ENCODE measurements around the gene LRRFIP1. TPM values are rescaled to one million over a fixed set of nuclear protein-coding genes. Genes with fewer than 3 reads are reported as not detected.
A peak's percentile ranks its signal among the peaks of the same experiment; 100 is the strongest.

LRRFIP1 gene
- total RNA-seq, 1 experiment from 2014 or later = 61.5 TPM

GRCh38 chr2:237727363-237727762 is 100.0 kb downstream of the LRRFIP1 start:
- Histone ChIP-seq H3K27me3 (no peaks in the 10 kb centered on the region), H3K4me1 (peaks cover 62% of the 10 kb centered on the region), H3K9me3 (replicated peaks) (no peaks in the 10 kb centered on the region), H3K4me3 (no peak overlapping the region), H3K36me3 (peaks cover 4% of the 10 kb centered on the region; the same call in 1 of the 2 replicates), H3K27ac (no peak overlapping the region)
- DNase-seq = no peak

GRCh38 chr2:237729681-237730475 is 102.5 kb downstream of the LRRFIP1 start:
- peaks cover 37% of the 10 kb centered on the region for H3K4me1 ChIP-seq
- no peaks in the 10 kb centered on the region for H3K9me3 ChIP-seq (replicated peaks)
- H3K27ac ChIP-seq = no peak overlapping the region

GRCh38 chr2:237731663-237732062 is 104.3 kb downstream of the LRRFIP1 start:
- H3K36me3 ChIP-seq = peaks cover 7% of the 10 kb centered on the region
- H3K27ac ChIP-seq = no peak overlapping the region
- DNase-seq = peak; percentile 57 to 71
- H3K4me1 ChIP-seq = peaks cover 20% of the 10 kb centered on the region
- no peak overlapping the region for H3K4me3 ChIP-seq
- H3K27me3 ChIP-seq = no peaks in the 10 kb centered on the region
- no peaks in the 10 kb centered on the region for H3K9me3 ChIP-seq (replicated peaks)

More at GRCh38 chr2:237729681-237730475, 102.5 kb downstream of the LRRFIP1 start:
- Histone ChIP-seq H3K27me3 (no peaks in the 10 kb centered on the region), H3K36me3 (peaks cover 2% of the 10 kb centered on the region; the same call in 1 of the 2 replicates), H3K4me3 (no peak overlapping the region)
- no peak for DNase-seq

GRCh38 chr2:237732070-237732469 is 104.7 kb downstream of the LRRFIP1 start:
- H3K4me3 ChIP-seq = no peak overlapping the region
- H3K36me3 ChIP-seq = peaks cover 7% of the 10 kb centered on the region
- H3K27me3 ChIP-seq = no peaks in the 10 kb centered on the region
- no peak overlapping the region for H3K27ac ChIP-seq
- peaks cover 16% of the 10 kb centered on the region for H3K4me1 ChIP-seq
- no peak for DNase-seq
- H3K9me3 ChIP-seq (replicated peaks) = no peaks in the 10 kb centered on the region

GRCh38 chr2:237732790-237733381 is 105.5 kb downstream of the LRRFIP1 start:
- DNase-seq = no peak
- H3K4me1 ChIP-seq = peaks cover 8% of the 10 kb centered on the region
- H3K27me3 ChIP-seq = no peaks in the 10 kb centered on the region
- H3K27ac ChIP-seq = no peak overlapping the region
- no peak overlapping the region for H3K4me3 ChIP-seq
- no peaks in the 10 kb centered on the region for H3K9me3 ChIP-seq (replicated peaks)
- H3K36me3 ChIP-seq = peaks cover 11% of the 10 kb centered on the region

- no peak for DNase-seq
- Histone ChIP-seq H3K36me3 (peaks cover 11% of the 10 kb centered on the region), H3K27ac (no peak overlapping the region), H3K4me3 (no peak overlapping the region), H3K9me3 (replicated peaks) (no peaks in the 10 kb centered on the region), H3K27me3 (no peaks in the 10 kb centered on the region), H3K4me1 (peaks cover 5% of the 10 kb centered on the region; the same call in 1 of the 2 replicates)
Measured at GRCh38 chr2:237733677-237734300, 106.4 kb downstream of the LRRFIP1 start.

- no peak overlapping the region for H3K4me3 ChIP-seq
- DNase-seq = no peak
- no peaks in the 10 kb centered on the region for H3K27me3 ChIP-seq
- peaks cover 11% of the 10 kb centered on the region for H3K36me3 ChIP-seq
- no peak overlapping the region for H3K27ac ChIP-seq
- peaks cover 5% of the 10 kb centered on the region; the same call in 1 of the 2 replicates for H3K4me1 ChIP-seq
- no peaks in the 10 kb centered on the region for H3K9me3 ChIP-seq (replicated peaks)
Measured at GRCh38 chr2:237734905-237735623, 107.7 kb downstream of the LRRFIP1 start.

GRCh38 chr2:237735798-237736197 is 108.4 kb downstream of the LRRFIP1 start:
- no peaks in the 10 kb centered on the region for H3K27me3 ChIP-seq
- no peak overlapping the region for H3K27ac ChIP-seq
- peaks cover 5% of the 10 kb centered on the region; the same call in 1 of the 2 replicates for H3K4me1 ChIP-seq
- peaks cover 11% of the 10 kb centered on the region for H3K36me3 ChIP-seq
- DNase-seq = no peak
- no peaks in the 10 kb centered on the region for H3K9me3 ChIP-seq (replicated peaks)
- no peak overlapping the region for H3K4me3 ChIP-seq

GRCh38 chr2:237736783-237737182 is 109.4 kb downstream of the LRRFIP1 start:
- Histone ChIP-seq H3K27me3 (no peaks in the 10 kb centered on the region), H3K36me3 (peaks cover 11% of the 10 kb centered on the region), H3K27ac (no peak overlapping the region), H3K4me1 (no peaks in the 10 kb centered on the region), H3K9me3 (replicated peaks) (no peaks in the 10 kb centered on the region), H3K4me3 (no peak overlapping the region)
- no peak for DNase-seq

- no peak overlapping the region for H3K27ac ChIP-seq
- no peak for DNase-seq
- H3K4me1 ChIP-seq = no peaks in the 10 kb centered on the region
- no peaks in the 10 kb centered on the region for H3K9me3 ChIP-seq (replicated peaks)
- no peaks in the 10 kb centered on the region for H3K27me3 ChIP-seq
- H3K4me3 ChIP-seq = no peak overlapping the region
- peaks cover 11% of the 10 kb centered on the region for H3K36me3 ChIP-seq
Measured at GRCh38 chr2:237737196-237737865, 109.9 kb downstream of the LRRFIP1 start.

GRCh38 chr2:237738255-237738654 is 110.9 kb downstream of the LRRFIP1 start:
- DNase-seq = no peak
- H3K36me3 ChIP-seq = peaks cover 11% of the 10 kb centered on the region
- H3K4me1 ChIP-seq = no peaks in the 10 kb centered on the region
- no peak overlapping the region for H3K27ac ChIP-seq
- no peaks in the 10 kb centered on the region for H3K9me3 ChIP-seq (replicated peaks)
- H3K4me3 ChIP-seq = no peak overlapping the region
- H3K27me3 ChIP-seq = no peaks in the 10 kb centered on the region

- H3K27ac ChIP-seq = no peak overlapping the region
- H3K4me1 ChIP-seq = no peaks in the 10 kb centered on the region
- H3K9me3 ChIP-seq (replicated peaks) = no peaks in the 10 kb centered on the region
- no peak overlapping the region for H3K4me3 ChIP-seq
- peaks cover 11% of the 10 kb centered on the region for H3K36me3 ChIP-seq
- H3K27me3 ChIP-seq = no peaks in the 10 kb centered on the region
- DNase-seq = no peak
Measured at GRCh38 chr2:237739101-237739500, 111.7 kb downstream of the LRRFIP1 start.

GRCh38 chr2:237742191-237742590 is 114.8 kb downstream of the LRRFIP1 start:
- Histone ChIP-seq H3K27ac (no peak overlapping the region), H3K36me3 (peaks cover 8% of the 10 kb centered on the region; the same call in 1 of the 2 replicates)
- DNase-seq = no peak

GRCh38 chr2:237742614-237743013 is 115.2 kb downstream of the LRRFIP1 start:
- Histone ChIP-seq H3K9me3 (replicated peaks) (no peaks in the 10 kb centered on the region), H3K4me3 (no peak overlapping the region), H3K4me1 (no peaks in the 10 kb centered on the region), H3K36me3 (peaks cover 7% of the 10 kb centered on the region; the same call in 1 of the 2 replicates), H3K27me3 (no peaks in the 10 kb centered on the region), H3K27ac (no peak overlapping the region)
- DNase-seq = no peak

More at GRCh38 chr2:237742191-237742590, 114.8 kb downstream of the LRRFIP1 start:
- Histone ChIP-seq H3K4me1 (no peaks in the 10 kb centered on the region), H3K9me3 (replicated peaks) (no peaks in the 10 kb centered on the region), H3K27me3 (no peaks in the 10 kb centered on the region), H3K4me3 (no peak overlapping the region)

Data from SJCRH30 (cell line).